ENCODE measurements around the gene SEC16B. TPM values are rescaled to one million over a fixed set of nuclear protein-coding genes. Genes with fewer than 3 reads are reported as not detected.
A peak's percentile ranks its signal among the peaks of the same experiment; 100 is the strongest.
"Not testable (repeated sequence)": the region's sequence is repeated elsewhere in the genome, so short reads cannot be mapped to it uniquely, and the experiment has no call there.

SEC16B gene
- total RNA-seq, 3 donors from 2014 or later = 3.8 to 8.8 (median 4.8) TPM

- intact Hi-C loops (cut with DNase I; ENCODE audit: low total_unique reads) = no loop called here
- Histone ChIP-seq H3K4me3 (no peak overlapping the region), H3K9me3 (no peaks in the 10 kb centered on the region), H3K36me3 (no peaks in the 10 kb centered on the region), H3K27ac (no peak overlapping the region), H3K4me1 (no peaks in the 10 kb centered on the region), H3K27me3 (no peaks in the 10 kb centered on the region)
- TF ChIP-seq POLR2A (IDR thresholded peaks at IDR 0.05) (no peak), POLR2AphosphoS5 (IDR thresholded peaks at IDR 0.05) (no peak), CTCF (IDR thresholded peaks at IDR 0.05) (no peak)
- DNase-seq (ENCODE audit: low spot score in 2 of 2) = no peak
Observed at GRCh38 chr1:177998696-177999631, 29.1 kb upstream of the SEC16B start.

- no peak overlapping the region for H3K4me3 ChIP-seq
- no peak for DNase-seq (ENCODE audit: low spot score in 2 of 2)
- intact Hi-C loops (cut with DNase I; ENCODE audit: low total_unique reads) = no loop called here
- TF ChIP-seq POLR2A (IDR thresholded peaks at IDR 0.05) (no peak), POLR2AphosphoS5 (IDR thresholded peaks at IDR 0.05) (no peak)
- no peak overlapping the region for H3K27ac ChIP-seq
- H3K36me3 ChIP-seq = no peaks in the 10 kb centered on the region
- no peaks in the 10 kb centered on the region for H3K9me3 ChIP-seq
- H3K4me1 ChIP-seq = no peaks in the 10 kb centered on the region
- H3K27me3 ChIP-seq = no peaks in the 10 kb centered on the region
Observed at GRCh38 chr1:177996957-177997356, 27.1 kb upstream of the SEC16B start.

- Histone ChIP-seq H3K27me3 (no peaks in the 10 kb centered on the region), H3K9me3 (peaks cover 0 to 1% of the 10 kb centered on the region in 2 donors), H3K27ac (no peak overlapping the region), H3K4me1 (no peaks in the 10 kb centered on the region), H3K4me3 (no peak overlapping the region), H3K36me3 (no peaks in the 10 kb centered on the region)
- TF ChIP-seq POLR2A (IDR thresholded peaks at IDR 0.05) = no peak
- TF ChIP-seq CTCF (IDR thresholded peaks at IDR 0.05) = no peak
- no peak for DNase-seq (ENCODE audit: low spot score in 2 of 2)
- intact Hi-C loops (cut with DNase I; ENCODE audit: low total_unique reads) = no loop called here
Observed at GRCh38 chr1:177995369-177995768, 25.5 kb upstream of the SEC16B start.

- DNase-seq (ENCODE audit: low spot score in 2 of 2); H3K4me1 ChIP-seq; H3K36me3 ChIP-seq; intact Hi-C loops (cut with DNase I; ENCODE audit: low total_unique reads); H3K4me3 ChIP-seq; H3K27me3 ChIP-seq; H3K27ac ChIP-seq: not testable (repeated sequence)
- H3K9me3 ChIP-seq = peaks cover 0 to 12% of the 10 kb centered on the region in 2 donors
Observed at GRCh38 chr1:177986281-177986680, 16.4 kb upstream of the SEC16B start.

- H3K27ac ChIP-seq = no peak overlapping the region
- peaks cover 0 to 4% of the 10 kb centered on the region in 2 donors for H3K9me3 ChIP-seq
- no peak overlapping the region for H3K4me3 ChIP-seq
- no peaks in the 10 kb centered on the region for H3K27me3 ChIP-seq
- intact Hi-C loops (cut with DNase I; ENCODE audit: low total_unique reads) = no loop called here
- H3K36me3 ChIP-seq = no peaks in the 10 kb centered on the region
- no peaks in the 10 kb centered on the region for H3K4me1 ChIP-seq
- no peak for DNase-seq (ENCODE audit: low spot score in 2 of 2)
- no peak for TF ChIP-seq POLR2AphosphoS5 (IDR thresholded peaks at IDR 0.05)
- no peak for TF ChIP-seq CTCF (IDR thresholded peaks at IDR 0.05)
- no peak for TF ChIP-seq POLR2A (IDR thresholded peaks at IDR 0.05)
Observed at GRCh38 chr1:177984761-177985160, 14.9 kb upstream of the SEC16B start.

GRCh38 chr1:177984136-177984525 lies 14.3 kb upstream of the SEC16B start:
- Histone ChIP-seq H3K4me1 (no peaks in the 10 kb centered on the region), H3K9me3 (no peaks in the 10 kb centered on the region), H3K27me3 (no peaks in the 10 kb centered on the region), H3K27ac (peak overlapping the region in 1 of 2 donors; percentile 11), H3K4me3 (peak overlapping the region in 2 of 3 donors; percentile 25 to 38), H3K36me3 (no peaks in the 10 kb centered on the region)
- DNase-seq (ENCODE audit: low spot score in 2 of 2) = no peak
- intact Hi-C loops (cut with DNase I; ENCODE audit: low total_unique reads) = no loop called here
- TF ChIP-seq POLR2A (IDR thresholded peaks at IDR 0.05) (no peak), CTCF (IDR thresholded peaks at IDR 0.05) (no peak), POLR2AphosphoS5 (IDR thresholded peaks at IDR 0.05) (peak in 2 of 3 donors; percentile 43 to 70)

All from breast epithelium (tissue), 4 donors.